Stimulated activated CD4-positive, alpha-beta T cell treated with anti-CD3 and anti-CD28 coated beads, Interleukin-4, amount 100 ng/mL, for 1 hour (primary cell): ENCODE results near the gene METTL18.

Source experiments
- DNase-seq: peaks from one replicate; pipeline ENCODE4 v3.0.0-alpha.2; 2020

The METTL18 gene

GRCh38 chr1:169784102-169784501 is 10.6 kb downstream of the METTL18 start:
- no peak for DNase-seq

GRCh38 chr1:169782596-169782995 is 12.1 kb downstream of the METTL18 start:
- DNase-seq, result no peak

DNA sequence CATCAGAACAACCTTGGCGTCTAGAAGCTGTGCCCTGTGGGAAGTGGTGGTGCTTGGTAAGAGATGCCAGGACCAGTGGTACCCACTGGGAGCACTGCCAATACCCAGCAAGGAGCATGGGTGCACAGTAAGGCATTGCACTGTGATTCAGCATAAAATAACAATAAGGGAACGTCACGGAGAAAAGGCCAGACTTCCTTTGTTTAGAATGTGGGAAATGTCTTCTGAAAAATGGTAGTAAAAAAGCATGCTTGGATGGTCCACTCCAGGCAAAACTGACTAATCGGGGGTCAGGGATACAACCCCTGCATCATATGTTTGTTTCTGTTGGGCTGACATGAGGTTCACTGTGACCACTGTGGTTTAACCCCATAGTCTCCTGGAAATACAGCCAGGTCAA is 14.7 kb downstream of the METTL18 start:
- no peak for DNase-seq

DNA sequence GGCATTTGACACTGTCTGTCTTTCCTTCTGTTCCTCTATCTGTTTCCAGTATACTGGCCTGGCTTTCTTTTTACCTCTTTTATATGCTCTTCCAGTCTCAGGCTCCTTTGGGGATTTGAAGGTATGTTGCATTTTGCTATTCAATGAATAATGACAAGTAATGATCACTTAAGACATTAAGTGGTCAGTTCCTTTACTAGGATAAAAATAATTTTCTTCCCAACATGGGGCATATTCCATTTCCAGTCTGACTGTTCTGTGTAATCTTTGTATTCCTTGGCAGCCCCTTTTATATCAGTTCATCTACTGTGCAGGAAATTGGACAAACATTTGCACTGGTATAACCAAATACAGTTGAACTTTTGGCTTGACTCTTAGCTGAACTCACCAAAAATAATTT is 15.6 kb downstream of the METTL18 start:
- DNase-seq, result no peak

DNA sequence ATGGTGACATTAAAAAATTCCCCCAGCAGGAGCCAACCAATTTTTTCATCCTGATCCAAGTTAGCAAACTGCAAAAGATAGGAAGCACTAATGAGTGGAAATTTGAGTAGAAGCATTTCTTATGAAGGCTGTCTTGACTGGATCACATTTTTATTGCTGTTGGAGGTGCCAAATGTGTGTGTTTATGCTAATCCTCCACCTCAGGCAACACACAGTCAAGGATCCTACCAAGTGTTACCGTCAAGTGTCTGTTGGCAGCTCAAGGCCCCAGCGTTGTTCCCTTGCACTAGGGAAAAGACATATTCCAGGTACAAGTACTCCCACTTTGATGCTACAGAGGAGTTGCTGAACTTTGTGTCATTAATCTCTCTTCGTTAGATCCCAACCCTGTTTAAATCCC is 18.3 kb downstream of the METTL18 start:
- DNase-seq, result no peak

- DNase-seq, result no peak
These were observed 26.5 kb downstream of the METTL18 start for GRCh38 chr1:169768161-169768560.

GRCh38 chr1:169765580-169766331 is 29.0 kb downstream of the METTL18 start:
- DNase-seq, result no peak

- no peak for DNase-seq
These were observed 29.8 kb downstream of the METTL18 start for GRCh38 chr1:169764919-169765318.

- no peak for DNase-seq
These were observed 32.0 kb downstream of the METTL18 start for GRCh38 chr1:169762699-169763098.

- no peak for DNase-seq
These were observed 35.7 kb downstream of the METTL18 start for GRCh38 chr1:169759038-169759437.

- no peak for DNase-seq
These were observed 41.2 kb downstream of the METTL18 start for GRCh38 chr1:169753549-169753948.

DNA sequence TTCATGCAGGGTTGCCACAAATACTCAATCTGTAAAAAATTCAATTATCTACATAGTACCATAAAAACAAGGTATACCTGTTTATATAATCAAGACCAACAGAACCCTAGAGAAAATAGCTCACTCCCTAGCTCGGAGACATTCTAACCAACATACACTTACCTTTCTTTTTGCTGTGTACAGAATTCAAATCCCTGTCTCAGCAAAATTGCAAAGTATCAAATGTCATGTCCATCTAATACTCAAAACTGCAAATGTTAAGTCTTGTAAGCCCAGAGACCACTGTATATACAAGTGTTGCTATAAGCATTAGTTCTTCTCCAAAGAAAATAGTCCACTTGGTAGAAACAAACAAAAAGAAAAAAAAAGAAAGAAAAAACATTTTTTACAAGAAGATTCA is 44.7 kb downstream of the METTL18 start:
- DNase-seq, result no peak

- DNase-seq, result no peak
These were observed 48.2 kb downstream of the METTL18 start for GRCh38 chr1:169746550-169746949.

GRCh38 chr1:169745015-169745861 is 49.5 kb downstream of the METTL18 start:
- DNase-seq, result no peak
